GM21360 (cell line): ENCODE measurements around the gene FGD2.
A peak's percentile ranks its signal among the peaks of the same experiment; 100 is the strongest.

Experiments used
- ATAC-seq: cut with Tn5 transposase; IDR thresholded peaks from one replicate; pipeline ENCODE4 v1.9.1; 2021; ENCODE audit warnings: mild to moderate bottlenecking, moderate library complexity; ENCODE audit not compliant: unreplicated experiment

The FGD2 gene

GRCh38 chr6:36970892-36971842 lies 34.3 kb upstream of the FGD2 start:
- ATAC-seq = no peak

DNA sequence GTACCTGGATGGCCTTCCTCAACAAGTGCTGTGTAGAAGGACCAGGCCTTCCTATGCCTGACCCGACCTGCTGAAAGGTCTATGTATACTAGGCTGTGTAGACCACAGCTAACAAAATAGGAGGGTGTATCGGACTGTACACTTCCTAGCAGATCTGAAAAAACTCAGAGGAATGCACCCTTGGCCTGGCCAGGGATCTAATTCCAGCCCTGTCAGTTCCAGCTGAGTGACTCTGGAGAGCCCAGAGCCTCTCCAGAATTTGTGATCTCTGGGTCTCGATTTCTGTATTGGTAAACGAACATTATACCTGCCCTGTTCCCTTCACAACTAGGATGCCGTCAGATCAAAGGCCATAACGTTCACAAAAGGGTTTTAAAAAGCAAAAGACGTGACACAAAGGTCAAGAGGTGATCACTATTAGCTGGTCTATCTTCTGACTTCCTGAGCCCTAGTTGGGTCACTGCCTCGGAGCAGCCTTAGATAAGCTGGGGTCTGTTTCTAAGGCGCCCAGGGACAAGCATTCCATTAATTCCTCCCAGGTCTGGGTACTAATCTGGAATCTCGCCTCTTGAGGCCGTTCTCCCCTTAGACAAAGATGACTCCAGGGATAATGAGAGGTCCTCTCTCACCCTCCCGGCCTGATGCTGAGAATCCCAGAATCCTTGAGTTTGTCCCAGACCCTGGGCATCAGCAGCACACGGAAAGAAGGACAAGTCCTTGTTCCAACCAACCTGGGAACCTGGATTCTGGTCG lies 33.4 kb upstream of the FGD2 start:
- ATAC-seq = no peak

GRCh38 chr6:36973190-36973589 lies 32.3 kb upstream of the FGD2 start:
- ATAC-seq = no peak

- ATAC-seq = no peak
These were observed 31.8 kb upstream of the FGD2 start for GRCh38 chr6:36973647-36974046.

- ATAC-seq = no peak
These were observed 30.0 kb upstream of the FGD2 start for GRCh38 chr6:36975231-36976006.

DNA sequence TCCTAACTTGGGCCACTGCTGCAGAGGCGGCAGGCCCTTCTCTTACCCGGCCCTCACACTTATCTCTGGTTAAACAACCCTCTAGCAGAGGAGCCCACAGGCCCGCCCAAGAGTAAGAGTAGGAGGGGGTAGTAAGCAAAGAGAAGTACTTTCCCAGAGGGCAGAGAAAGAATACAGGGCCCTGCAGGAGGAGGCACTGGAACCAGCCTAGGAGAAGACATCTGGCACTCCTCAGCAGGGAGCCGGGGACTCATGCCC lies 29.5 kb upstream of the FGD2 start:
- no peak for ATAC-seq

GRCh38 chr6:36976509-36976908 lies 28.9 kb upstream of the FGD2 start:
- no peak for ATAC-seq

DNA sequence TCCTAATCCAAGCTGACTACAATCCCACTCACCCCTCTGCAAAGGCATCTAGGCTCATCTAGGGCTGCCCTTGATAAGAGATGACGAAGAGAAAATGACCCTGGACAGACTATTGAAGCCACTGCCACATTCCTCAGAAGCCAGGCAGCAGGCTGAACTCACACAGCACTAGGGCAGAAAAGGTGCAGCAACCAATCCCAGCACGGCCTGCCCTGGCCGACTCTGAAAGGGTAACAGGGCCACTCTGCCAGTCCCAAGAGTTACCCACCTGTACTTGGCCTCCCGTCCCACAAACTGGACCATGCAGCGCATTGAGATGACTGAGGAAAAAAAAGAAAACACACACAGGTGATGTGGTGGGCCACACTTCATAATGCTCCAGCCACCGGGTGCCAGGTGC lies 28.5 kb upstream of the FGD2 start:
- ATAC-seq = no peak

- ATAC-seq = no peak
These were observed 27.9 kb upstream of the FGD2 start for GRCh38 chr6:36977470-36977941.

DNA sequence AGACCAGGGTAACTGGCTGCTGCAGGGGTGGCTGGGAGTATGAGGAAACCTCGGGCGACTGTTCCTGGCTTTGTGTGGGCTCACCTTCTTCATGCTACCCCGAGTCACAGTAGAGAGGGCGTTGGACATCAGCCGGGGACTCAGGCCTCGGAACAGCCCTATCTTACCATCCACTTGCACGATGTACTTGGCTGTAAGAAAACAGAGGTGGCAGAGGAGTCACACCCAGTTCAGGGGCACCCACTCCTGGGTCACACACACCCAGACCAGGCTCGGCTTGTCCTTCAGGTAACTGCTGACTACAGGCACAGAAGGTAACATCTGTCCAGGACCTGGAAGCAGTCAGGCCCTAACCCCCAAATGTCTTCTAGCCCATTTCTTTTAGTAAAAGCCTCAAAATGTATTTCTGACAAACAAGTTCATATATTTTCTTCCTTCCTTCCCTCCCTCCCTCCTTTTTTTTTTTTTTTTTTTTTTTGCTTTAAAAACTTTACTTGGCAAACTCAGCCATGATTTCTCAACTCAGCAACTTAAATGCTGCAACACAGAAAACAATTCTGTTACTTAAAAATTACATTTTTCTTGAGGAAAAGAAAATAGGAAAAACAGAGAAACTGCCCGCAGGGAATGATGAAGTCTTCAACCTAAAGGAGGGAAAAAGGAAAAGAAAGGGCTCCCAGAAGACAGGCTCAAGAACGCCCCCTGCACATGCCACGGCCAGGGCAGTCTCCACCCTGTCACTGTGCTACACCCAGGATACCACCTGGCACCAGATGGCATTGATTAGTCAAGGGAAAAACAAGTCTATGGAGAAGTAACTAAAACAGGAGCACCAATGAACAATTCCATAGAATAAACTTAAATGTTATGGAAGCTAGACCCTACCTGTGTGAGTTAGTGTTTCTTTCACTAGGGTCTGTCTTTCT lies 26.8 kb upstream of the FGD2 start:
- ATAC-seq = no peak

DNA sequence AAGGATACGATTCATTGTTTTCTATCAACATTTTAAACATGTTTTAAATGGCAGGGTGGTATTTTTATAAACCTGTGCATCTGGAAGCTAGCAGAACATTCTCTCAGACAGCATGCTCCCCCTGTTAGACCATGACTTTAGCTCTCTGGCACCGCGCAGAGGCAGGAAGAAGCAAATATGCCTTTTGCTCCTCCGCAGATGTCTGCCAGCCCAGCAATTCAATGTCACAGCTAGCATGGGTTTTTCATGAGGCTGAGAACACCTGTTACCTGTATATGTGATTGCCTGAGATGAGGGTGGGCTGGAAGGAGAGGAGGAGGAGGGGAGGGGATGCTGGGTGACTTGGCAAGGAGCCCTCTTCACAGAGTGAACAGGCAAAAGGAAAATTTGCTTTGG lies 26.1 kb upstream of the FGD2 start:
- ATAC-seq = no peak

GRCh38 chr6:36980129-36980528 lies 25.3 kb upstream of the FGD2 start:
- ATAC-seq = no peak

DNA sequence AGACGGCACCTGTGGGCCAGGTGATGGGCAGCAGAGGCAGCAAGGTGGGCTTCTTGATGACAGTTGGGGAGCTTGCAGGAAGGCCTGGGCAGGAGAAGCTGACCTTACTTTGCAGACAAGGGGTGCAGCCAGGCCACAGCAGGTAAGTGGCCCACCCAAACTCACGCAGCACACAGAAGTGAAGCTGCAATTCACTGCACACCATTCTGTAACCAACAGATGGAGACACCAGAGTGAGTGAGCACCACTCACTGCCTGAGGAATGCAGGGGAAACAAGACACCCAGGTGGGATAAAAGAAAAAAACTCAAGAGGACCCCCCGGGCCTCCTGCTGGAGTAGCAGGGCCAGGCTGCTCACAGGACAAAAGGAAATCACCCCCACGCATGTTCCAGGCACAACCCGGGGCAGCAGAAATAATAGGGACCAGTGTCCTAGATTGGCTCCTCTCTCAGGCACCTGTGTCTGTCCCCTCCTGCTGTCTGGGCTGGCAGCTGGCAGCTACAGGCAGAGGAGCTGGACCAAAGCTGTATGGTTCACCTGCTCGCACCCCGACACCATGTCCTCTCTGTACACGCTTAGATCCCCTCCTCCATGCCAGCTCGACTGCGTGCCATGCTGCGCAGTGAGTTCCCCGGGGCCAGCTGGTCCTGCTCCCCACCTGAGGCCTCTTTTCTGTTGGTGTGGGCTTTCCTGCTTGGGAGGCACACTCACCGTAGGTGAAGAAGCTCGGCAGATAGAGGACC lies 24.4 kb upstream of the FGD2 start:
- ATAC-seq = no peak

- no peak for ATAC-seq
These were observed 21.9 kb upstream of the FGD2 start for GRCh38 chr6:36983538-36983937.

- ATAC-seq = no peak
These were observed 20.7 kb upstream of the FGD2 start for GRCh38 chr6:36984581-36985416.

GRCh38 chr6:36985417-36985807 lies 20.0 kb upstream of the FGD2 start:
- ATAC-seq = no peak

GRCh38 chr6:36985808-36986703 lies 19.4 kb upstream of the FGD2 start, which contains the start of gene MTCH1:
Gene MTCH1 (minus strand): TSS chr6:36986196. CDS start chr6:36986173, 23 bp downstream.
- ATAC-seq = peak; percentile 70

DNA sequence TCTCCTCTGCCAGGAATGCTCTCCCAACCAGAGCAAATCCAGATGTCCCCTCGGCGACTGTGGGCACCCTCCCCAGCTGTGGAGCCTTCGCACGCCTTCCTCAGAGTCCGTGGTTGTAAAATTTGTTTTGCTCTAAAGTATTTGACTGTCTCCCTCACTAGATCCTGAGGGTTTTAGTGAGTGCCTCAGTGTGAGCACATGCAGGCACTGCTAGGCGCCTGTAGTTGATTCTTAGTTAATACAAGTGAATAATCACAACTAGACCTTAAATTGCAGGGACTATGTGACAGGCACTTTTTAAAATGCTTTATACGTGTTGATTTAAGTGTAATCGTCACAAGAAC lies 18.8 kb upstream of the FGD2 start:
- ATAC-seq = peak; percentile 3
